ELR (cell line): ENCODE measurements around the gene CDH13.
A peak's percentile ranks its signal among the peaks of the same experiment; 100 is the strongest.

Source experiments
- DNase-seq: peaks from one replicate; pipeline ENCODE4 v3.0.0-alpha.2; 2015; ENCODE audit warnings: low read depth

The CDH13 gene

GRCh38 chr16:83578171-83578570 lies 951.4 kb downstream of the CDH13 start:
- no peak for DNase-seq

GRCh38 chr16:83579027-83579426 lies 952.3 kb downstream of the CDH13 start:
- no peak for DNase-seq

- no peak for DNase-seq
Observed at GRCh38 chr16:83579436-83579835, 952.7 kb downstream of the CDH13 start.

- peak; percentile 39 for DNase-seq
Observed at GRCh38 chr16:83581082-83581481, 954.3 kb downstream of the CDH13 start.

GRCh38 chr16:83581994-83582747 lies 955.4 kb downstream of the CDH13 start:
- DNase-seq, result no peak

GRCh38 chr16:83586036-83586435 lies 959.3 kb downstream of the CDH13 start:
- no peak for DNase-seq

- DNase-seq, result no peak
Observed at GRCh38 chr16:83586461-83587200, 959.9 kb downstream of the CDH13 start.

GRCh38 chr16:83587201-83587600 lies 960.4 kb downstream of the CDH13 start:
- DNase-seq, result no peak

GRCh38 chr16:83588070-83588469 lies 961.3 kb downstream of the CDH13 start:
- no peak for DNase-seq

- no peak for DNase-seq
Observed at GRCh38 chr16:83589576-83589975, 962.8 kb downstream of the CDH13 start.

GRCh38 chr16:83592778-83593177 lies 966.0 kb downstream of the CDH13 start:
- DNase-seq, result no peak

- no peak for DNase-seq
Observed at GRCh38 chr16:83599789-83600462, 973.2 kb downstream of the CDH13 start.

GRCh38 chr16:83602761-83603722 lies 976.3 kb downstream of the CDH13 start:
- no peak for DNase-seq

- no peak for DNase-seq
Observed at GRCh38 chr16:83603723-83604570, 977.2 kb downstream of the CDH13 start.

- DNase-seq, result no peak
Observed at GRCh38 chr16:83606486-83607030, 979.8 kb downstream of the CDH13 start.

GRCh38 chr16:83609178-83609577 lies 982.4 kb downstream of the CDH13 start:
- no peak for DNase-seq

- DNase-seq, result peak; percentile 41
Observed at GRCh38 chr16:83615141-83615952, 988.6 kb downstream of the CDH13 start.

- DNase-seq, result no peak
Observed at GRCh38 chr16:83615953-83616350, 989.2 kb downstream of the CDH13 start.

- no peak for DNase-seq
Observed at GRCh38 chr16:83619381-83620150, 992.8 kb downstream of the CDH13 start.
